MM.1S (cell line): ENCODE measurements around the gene SERBP1.

ENCODE experiments used
- CTCF ChIP-seq: fragments of 300-600 bp; sonication (generic); IDR thresholded peaks from 2 replicates; pipeline ENCODE4 v1.5.1; 2016; ENCODE audit warnings: antibody characterized with exemption, low read length, mixed read lengths
- EZH2phosphoT487 ChIP-seq: fragments of 300-600 bp; sonication (generic); IDR thresholded peaks from 2 replicates; pipeline ENCODE4 v1.6.1; 2018; ENCODE audit warnings: antibody characterized with exemption, low read length

DNA sequence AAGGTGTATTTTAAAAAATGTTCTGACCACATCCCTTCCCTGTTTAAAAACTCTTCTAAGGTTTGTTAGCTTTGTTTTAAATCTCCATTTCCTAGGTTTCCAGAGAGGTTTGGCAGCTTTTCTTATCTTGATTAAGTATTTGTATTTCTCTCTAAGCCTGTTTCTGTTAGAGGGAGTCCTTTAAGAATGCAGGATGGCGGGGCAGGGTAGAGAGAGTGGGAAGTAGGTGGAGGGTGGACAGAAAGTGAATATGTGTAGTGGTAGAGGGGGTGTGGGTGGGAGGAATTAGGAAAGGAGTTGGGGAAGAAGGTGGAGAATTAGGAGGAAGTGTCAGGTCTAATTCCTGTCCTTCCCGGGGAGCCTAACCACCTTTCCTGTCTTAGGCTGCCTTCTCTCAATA, 21.2 kb upstream of the SERBP1 start:
- TF ChIP-seq CTCF (no peak), EZH2phosphoT487 (no peak)
